Measurements from ENCODE around the gene HOMER1.

Gene HOMER1

GRCh38 chr5:79488058-79488457 is 25.9 kb downstream of the HOMER1 start:
- DNase-seq, result no peak

GRCh38 chr5:79487251-79487650 is 26.7 kb downstream of the HOMER1 start:
- no peak for DNase-seq

DNA sequence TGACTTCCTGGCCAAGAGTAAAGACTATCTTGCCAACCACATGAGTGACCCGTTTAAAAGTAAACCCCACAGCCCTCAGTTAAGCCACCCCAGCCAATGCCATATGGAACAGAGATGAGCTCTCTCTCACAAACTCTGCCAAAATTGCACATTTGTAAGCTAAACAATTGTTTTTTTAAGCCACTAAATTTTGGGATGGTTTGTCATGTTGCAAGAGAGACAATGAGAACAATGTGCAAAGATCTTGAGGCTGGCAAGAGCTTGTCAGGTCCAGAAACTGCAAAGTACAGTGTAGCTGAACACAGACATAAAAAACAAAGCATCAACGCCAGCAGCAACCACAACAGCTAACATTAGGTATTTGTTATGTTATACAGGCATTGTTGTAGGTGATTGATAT is 27.8 kb downstream of the HOMER1 start:
- no peak for DNase-seq

DNA sequence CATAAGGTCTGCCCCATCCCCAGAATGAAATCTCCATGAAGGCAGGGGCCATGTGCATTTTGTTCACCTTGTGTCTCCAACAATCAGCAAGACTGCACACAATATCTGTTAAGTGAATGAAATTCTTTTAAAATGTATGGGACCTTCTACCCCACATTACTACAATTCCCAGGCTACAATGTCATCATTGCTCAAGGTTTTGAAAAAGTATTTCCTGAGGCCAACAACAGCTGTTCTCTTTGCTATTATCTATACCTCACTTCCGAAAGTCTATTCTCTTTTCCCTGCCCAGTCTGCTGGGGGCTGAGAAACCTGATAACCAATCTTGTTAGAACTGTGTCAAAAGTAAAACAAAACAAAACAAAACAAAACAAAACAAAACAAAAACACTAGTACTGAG is 29.2 kb downstream of the HOMER1 start:
- no peak for DNase-seq

DNA sequence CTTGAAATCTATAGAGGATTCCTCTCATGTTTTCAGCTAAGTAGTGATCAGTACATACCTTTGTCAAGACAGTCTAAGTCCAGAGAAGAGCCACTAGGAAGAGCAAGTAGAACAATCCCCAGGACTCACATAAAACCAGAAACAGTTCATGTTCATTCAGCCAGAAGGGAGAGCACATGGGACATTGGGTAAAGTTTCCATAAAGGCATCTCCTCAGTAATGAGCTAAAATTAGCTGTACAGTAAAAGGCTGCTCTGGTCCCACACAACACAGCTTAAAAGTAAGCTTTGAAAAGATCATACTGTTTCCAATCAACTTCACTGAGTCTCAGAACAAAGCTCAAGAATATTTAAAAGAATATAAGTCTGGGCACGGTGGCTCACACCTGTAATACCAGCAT is 32.4 kb downstream of the HOMER1 start:
- no peak for DNase-seq

GRCh38 chr5:79480991-79481390 is 32.9 kb downstream of the HOMER1 start:
- DNase-seq, result no peak

- no peak for DNase-seq
These were observed 38.8 kb downstream of the HOMER1 start for GRCh38 chr5:79475152-79475466.

GRCh38 chr5:79474367-79475151 is 39.4 kb downstream of the HOMER1 start:
- DNase-seq, result no peak

- DNase-seq, result no peak
These were observed 42.4 kb downstream of the HOMER1 start for GRCh38 chr5:79471556-79471955.

- no peak for DNase-seq
These were observed 49.1 kb downstream of the HOMER1 start for GRCh38 chr5:79464695-79465332.

DNA sequence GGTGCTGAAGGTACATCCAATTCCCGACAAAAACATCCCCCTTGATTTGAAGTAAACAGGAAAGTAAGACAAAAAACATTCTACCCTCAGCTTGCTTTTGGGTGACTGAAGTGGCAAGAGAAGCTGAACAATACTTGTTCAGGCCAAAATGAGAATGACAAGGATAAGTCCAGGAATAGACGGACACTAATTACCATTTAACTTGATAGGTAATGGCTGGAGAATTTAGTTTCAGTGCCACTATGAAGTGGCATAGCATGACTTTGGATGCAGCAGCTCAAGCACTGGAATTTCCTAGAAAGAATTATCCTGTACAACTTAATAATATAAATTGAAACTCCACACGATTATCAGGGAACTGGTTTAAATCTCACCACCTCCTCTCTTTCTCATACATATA is 49.7 kb downstream of the HOMER1 start:
- DNase-seq, result no peak

- DNase-seq, result no peak
These were observed 54.3 kb downstream of the HOMER1 start for GRCh38 chr5:79459626-79460025.

DNA sequence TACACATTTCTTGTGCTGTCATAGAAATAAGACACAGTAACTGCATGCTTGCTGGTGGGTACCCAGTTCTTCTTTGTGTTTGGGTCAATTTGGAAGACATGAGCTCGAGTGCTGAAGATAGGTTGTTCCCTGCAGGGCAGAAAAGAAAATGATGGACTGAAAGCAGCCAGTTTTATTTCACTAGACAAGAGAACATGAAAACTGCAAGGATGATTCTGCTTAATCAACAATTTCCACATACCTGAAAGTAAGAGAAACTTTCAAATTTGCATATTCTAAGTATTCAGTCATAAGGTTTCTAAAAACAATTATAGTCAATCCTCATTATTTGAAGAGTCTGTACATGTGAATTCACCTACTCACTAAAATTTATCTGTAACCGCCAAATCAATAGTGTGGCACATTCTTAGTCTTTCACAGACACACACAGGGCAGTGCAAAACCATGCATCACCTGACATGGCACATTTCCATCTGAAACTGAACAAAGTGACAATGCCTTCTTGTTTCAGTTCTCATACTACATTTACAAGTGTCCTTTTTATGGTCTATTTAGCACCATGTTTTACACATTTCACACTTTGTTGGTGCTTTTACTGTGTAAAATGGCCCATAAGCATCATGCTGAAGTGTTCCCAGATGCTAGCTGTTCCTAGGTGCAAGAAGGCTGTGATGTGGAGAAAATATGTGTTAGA is 56.9 kb downstream of the HOMER1 start:
- no peak for DNase-seq

- DNase-seq, result no peak
These were observed 57.5 kb downstream of the HOMER1 start for GRCh38 chr5:79456400-79456799.

GRCh38 chr5:79454043-79454442 is 59.9 kb downstream of the HOMER1 start:
- no peak for DNase-seq

DNA sequence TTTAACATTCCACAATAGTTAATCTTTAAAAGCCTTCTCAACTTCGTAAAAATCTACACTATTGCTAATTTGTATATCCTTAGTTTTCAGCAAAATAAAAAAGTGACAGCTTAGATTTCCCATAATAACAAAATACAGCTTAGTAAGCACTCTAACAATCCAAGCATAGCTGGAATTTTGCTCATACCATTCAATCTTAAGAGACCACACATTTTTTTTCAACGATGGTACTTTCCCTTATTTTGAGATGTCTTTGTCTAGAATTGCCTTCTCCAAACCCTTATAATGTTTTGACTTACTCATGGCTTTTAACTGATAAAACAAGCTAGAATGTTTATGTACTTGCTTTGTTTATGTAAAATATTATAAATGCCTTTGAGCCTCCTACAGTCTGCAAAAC is 65.6 kb downstream of the HOMER1 start:
- no peak for DNase-seq

DNA sequence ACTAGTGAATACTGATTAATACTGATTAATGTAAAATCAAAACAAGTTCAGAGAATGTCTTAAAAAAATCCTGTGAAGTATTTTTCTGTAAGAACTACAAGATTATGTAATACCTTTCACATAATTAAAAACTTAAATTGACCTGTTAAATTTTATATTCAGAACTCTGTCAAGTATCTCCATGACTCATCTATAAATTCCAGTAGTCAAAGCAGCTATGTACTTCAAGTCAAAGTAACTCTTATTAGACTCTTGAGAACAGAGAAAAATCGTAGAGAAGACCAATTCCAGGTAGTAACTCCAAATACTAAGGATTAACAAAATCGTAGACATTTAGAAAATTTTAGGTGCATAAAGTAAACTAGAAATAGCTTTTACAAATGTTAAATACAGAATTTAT is 77.1 kb downstream of the HOMER1 start:
- DNase-seq, result no peak

GRCh38 chr5:79436224-79436623 is 77.7 kb downstream of the HOMER1 start:
- no peak for DNase-seq

- no peak for DNase-seq
These were observed 83.7 kb downstream of the HOMER1 start for GRCh38 chr5:79430196-79430595.

DNA sequence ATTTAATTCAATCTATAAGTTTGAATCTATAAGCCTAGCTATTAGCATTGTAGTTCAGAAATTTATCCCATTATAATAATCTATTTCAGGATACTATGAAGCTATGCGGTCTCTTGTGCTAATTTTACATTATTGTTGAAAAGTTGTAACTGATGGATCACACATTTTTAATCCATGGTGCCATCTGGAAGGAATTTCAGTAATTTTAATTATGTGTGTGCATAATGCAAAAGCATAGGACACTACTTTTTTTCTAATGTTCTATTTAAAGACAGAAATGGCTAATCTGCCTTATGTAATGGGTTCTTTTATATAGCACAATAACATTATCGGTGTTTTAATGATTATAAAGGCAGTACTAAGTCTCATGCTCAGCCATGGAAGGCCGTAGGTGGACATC is 90.6 kb downstream of the HOMER1 start:
- no peak for DNase-seq

DNA sequence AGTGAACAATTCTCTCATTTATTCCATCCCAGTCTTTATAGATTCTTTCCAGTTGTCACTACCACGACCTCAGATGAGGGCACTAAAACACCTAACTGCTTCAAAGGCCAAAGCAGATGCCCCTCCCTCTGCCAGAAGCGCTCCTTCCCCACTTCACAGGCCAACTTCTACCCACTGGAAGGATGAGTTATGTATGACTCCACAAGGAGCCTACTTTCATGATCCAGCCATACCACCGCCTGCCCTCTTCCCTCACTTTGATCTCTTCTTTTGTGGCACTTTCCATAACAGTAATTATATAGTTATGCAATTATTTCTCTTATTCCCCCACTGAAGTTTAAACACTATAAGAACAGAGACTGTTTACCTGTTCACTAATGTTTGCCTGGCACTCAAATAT is 93.7 kb downstream of the HOMER1 start:
- no peak for DNase-seq

- no peak for DNase-seq
These were observed 95.7 kb downstream of the HOMER1 start for GRCh38 chr5:79418276-79418675.

DNA sequence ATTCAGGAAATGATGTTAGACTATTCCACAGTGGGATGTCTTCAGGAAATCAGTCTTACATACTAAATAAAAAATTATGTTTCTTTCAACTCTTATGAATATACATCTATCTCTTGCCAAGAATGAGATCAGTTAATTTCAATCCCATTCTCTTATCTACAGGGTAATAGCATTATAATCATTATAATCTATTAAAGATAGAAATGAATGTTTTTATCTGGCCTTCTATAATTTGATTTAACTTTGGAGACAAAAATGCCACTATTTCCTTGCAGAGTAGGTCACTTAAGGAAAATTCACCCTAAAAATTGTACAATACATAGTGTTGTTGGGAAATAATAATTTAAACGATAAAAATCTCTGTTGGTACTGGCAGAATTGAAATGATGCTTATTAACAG is 96.4 kb downstream of the HOMER1 start:
- no peak for DNase-seq

DNA sequence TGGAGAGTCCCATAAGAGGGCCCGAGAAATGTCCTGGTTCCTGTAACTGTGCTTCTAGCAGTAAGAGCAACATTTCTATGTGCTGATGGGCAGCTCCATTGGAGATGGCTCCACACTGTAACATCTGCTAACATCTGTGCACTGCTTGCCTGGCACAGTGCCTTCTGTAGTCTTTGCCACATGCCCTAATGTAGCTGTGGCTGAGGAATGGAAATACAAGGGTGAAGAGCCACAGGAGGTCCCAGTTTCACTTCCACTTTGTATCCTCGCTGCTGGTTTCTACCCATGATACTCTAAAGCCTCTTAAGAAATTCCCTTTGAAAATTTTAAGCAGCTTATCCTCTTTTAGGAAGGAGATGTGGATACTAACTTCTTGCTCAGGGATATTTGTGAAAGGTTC is 97.4 kb downstream of the HOMER1 start:
- DNase-seq, result no peak
